Measurements from ENCODE around the gene JPT2. TPM values are rescaled to one million over a fixed set of nuclear protein-coding genes. Genes with fewer than 3 reads are reported as not detected.
"Not testable (repeated sequence)": the region's sequence is repeated elsewhere in the genome, so short reads cannot be mapped to it uniquely, and the experiment has no call there.

JPT2 gene
- total RNA-seq, 4 donors from 2014 or later: 8.7 to 28.2 (median 15.9) TPM

DNA sequence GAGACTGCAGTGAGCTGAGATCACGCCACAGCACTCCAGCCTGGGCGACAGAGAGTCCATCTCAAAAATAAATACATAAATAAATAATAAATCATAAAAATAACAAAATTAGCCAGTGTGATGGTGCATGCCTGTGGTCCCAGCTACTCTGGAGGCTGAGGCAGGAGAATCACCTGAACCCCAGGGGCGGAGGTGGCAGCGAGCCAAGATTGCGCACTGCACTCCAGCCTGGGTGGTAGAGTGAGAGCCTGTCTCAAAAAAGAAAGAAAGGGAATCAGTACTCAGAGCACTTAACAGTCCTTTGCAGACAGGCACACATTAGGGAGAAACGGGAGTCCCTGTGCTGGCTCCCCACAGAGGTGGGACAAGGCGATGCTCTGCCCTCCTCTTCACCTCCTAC lies 53.0 kb downstream of the JPT2 start:
- intact Hi-C loops (cut with DNase I; ENCODE audit: low total_unique reads): no loop called here
- no peak for TF ChIP-seq CTCF (IDR thresholded peaks at IDR 0.05 in 4 of 5, conservative IDR thresholded peaks at IDR 0.05 in 1 of 5)
- TF ChIP-seq POLR2A (IDR thresholded peaks at IDR 0.05): no peak

DNA sequence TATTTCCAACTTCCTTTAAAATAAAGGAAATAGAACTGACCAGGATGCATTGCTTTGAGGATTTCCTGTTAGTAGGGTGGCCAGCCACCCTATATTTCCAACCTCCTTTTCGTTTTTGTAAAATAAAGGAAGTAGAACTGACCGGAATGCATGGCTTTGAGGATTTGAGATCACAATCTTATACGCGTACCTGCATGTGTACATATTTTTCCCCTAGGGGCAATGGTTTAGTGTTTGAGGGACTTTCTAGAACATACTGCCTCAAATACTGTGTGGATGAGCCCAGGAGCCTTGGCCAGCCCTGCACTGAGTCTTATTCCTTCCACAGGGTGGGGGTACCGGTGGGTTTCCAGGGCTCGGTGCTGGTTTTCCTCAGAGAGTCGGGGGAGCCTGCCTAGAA lies 53.5 kb downstream of the JPT2 start:
- DNase-seq: no peak
- Histone ChIP-seq H3K4me1 (no peaks in the 10 kb centered on the region), H3K9me3 (no peaks in the 10 kb centered on the region), H3K27me3 (no peaks in the 10 kb centered on the region), H3K36me3 (peaks cover 0 to 50% of the 10 kb centered on the region in 2 donors), H3K4me3 (no peak overlapping the region), H3K27ac (no peak overlapping the region)
- ATAC-seq: no peak
- TF ChIP-seq POLR2A (IDR thresholded peaks at IDR 0.05): no peak
- no peak for TF ChIP-seq CTCF (IDR thresholded peaks at IDR 0.05 in 4 of 5, conservative IDR thresholded peaks at IDR 0.05 in 1 of 5)
- in situ Hi-C loops (cut with MboI; ENCODE audit: low sequenced_read_pairs in 4 of 4): no loop called here
- intact Hi-C loops (cut with DNase I; ENCODE audit: low total_unique reads): no loop called here

More for the DNA sequence above, 53.0 kb downstream of the JPT2 start:
- no peaks in the 10 kb centered on the region for H3K9me3 ChIP-seq
- H3K4me3 ChIP-seq: no peak overlapping the region
- in situ Hi-C loops (cut with MboI; ENCODE audit: low sequenced_read_pairs in 4 of 4): no loop called here
- no peaks in the 10 kb centered on the region for H3K27me3 ChIP-seq
- DNase-seq (no peak), ATAC-seq (no peak)
- no peak overlapping the region for H3K27ac ChIP-seq
- no peaks in the 10 kb centered on the region for H3K4me1 ChIP-seq
- H3K36me3 ChIP-seq: peaks cover 0 to 52% of the 10 kb centered on the region in 2 donors

- in situ Hi-C loops (cut with MboI; ENCODE audit: low sequenced_read_pairs in 4 of 4) (no loop called here), intact Hi-C loops (cut with DNase I; ENCODE audit: low total_unique reads) (no loop called here)
- no peaks in the 10 kb centered on the region for H3K27me3 ChIP-seq
Observed at GRCh38 chr16:1732071-1732470, 54.0 kb downstream of the JPT2 start.

DNA sequence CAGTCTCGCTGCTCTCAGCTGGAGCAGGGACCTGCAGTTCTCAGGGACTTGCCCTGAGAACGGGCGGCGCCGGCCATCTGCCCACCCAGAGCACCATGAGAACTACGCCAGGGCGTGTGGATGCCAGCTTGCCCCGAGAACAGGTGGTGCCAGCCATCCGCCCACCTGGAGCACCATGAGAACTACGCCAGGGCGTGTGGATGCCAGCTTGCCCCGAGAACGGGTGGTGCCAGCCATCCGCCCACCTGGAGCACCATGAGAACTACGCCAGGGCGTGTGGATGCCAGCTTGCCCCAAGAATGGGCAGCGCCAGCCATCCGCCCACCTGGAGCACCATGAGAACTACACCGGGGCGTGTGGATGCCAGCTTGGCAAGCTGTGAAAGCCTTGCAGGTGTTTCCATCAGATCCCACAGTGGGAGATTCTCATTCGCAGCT lies 54.5 kb downstream of the JPT2 start:
- H3K4me3 ChIP-seq; in situ Hi-C loops (cut with MboI; ENCODE audit: low sequenced_read_pairs in 4 of 4); H3K4me1 ChIP-seq; H3K27ac ChIP-seq; DNase-seq; H3K27me3 ChIP-seq; H3K9me3 ChIP-seq; intact Hi-C loops (cut with DNase I; ENCODE audit: low total_unique reads); ATAC-seq: not testable (repeated sequence)
- H3K36me3 ChIP-seq: peaks cover 0 to 40% of the 10 kb centered on the region in 2 donors

More at GRCh38 chr16:1732071-1732470, 54.0 kb downstream of the JPT2 start:
- TF ChIP-seq CTCF (IDR thresholded peaks at IDR 0.05 in 4 of 5, conservative IDR thresholded peaks at IDR 0.05 in 1 of 5) (no peak), POLR2A (IDR thresholded peaks at IDR 0.05) (no peak)
- Histone ChIP-seq H3K9me3 (no peaks in the 10 kb centered on the region), H3K36me3 (peaks cover 0 to 45% of the 10 kb centered on the region in 2 donors), H3K4me3 (no peak overlapping the region), H3K4me1 (no peaks in the 10 kb centered on the region), H3K27ac (no peak overlapping the region)
- ATAC-seq: no peak
- DNase-seq: no peak

DNA sequence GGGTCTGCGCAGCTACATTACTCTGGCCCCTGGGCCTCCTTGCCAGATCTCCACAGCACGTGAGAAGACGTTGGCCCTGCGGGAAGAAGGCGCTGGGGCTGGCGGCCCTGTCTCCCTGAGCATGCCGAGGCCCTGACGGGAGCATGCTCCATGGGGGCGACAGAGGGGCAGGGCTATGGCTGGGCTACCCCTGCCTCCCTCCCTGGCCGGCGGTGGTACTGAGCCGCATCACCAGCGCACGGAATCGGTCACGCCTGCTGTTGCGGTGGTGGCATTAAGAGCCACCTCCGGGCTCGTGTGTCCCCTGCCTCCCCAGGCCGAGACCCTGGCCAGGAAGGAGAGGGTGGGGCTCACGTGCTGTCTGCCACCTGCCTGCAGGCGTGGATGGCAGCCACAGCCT lies 56.0 kb downstream of the JPT2 start:
- Histone ChIP-seq H3K27ac (no peak overlapping the region), H3K9me3 (no peaks in the 10 kb centered on the region), H3K4me1 (no peaks in the 10 kb centered on the region), H3K4me3 (no peak overlapping the region), H3K36me3 (peaks cover 0 to 25% of the 10 kb centered on the region in 2 donors), H3K27me3 (no peaks in the 10 kb centered on the region)
- no peak for DNase-seq
- no peak for ATAC-seq
- in situ Hi-C loops (cut with MboI; ENCODE audit: low sequenced_read_pairs in 4 of 4) (no loop called here), intact Hi-C loops (cut with DNase I; ENCODE audit: low total_unique reads) (no loop called here)
- TF ChIP-seq CTCF (IDR thresholded peaks at IDR 0.05 in 4 of 5, conservative IDR thresholded peaks at IDR 0.05 in 1 of 5): no peak
- TF ChIP-seq POLR2A (IDR thresholded peaks at IDR 0.05): no peak

Measured in gastrocnemius medialis (tissue), 4 donors.